NCI-H2196 treated with DMSO at 0.1 percent for 48 hours (cell line): ENCODE data around the gene TTC38.

Source experiments
- DNase-seq: peaks from one replicate; lab custom pipeline; 2025; ENCODE audit not compliant: unreplicated experiment; lab: John Stamatoyannopoulos, UW

Gene TTC38

DNA sequence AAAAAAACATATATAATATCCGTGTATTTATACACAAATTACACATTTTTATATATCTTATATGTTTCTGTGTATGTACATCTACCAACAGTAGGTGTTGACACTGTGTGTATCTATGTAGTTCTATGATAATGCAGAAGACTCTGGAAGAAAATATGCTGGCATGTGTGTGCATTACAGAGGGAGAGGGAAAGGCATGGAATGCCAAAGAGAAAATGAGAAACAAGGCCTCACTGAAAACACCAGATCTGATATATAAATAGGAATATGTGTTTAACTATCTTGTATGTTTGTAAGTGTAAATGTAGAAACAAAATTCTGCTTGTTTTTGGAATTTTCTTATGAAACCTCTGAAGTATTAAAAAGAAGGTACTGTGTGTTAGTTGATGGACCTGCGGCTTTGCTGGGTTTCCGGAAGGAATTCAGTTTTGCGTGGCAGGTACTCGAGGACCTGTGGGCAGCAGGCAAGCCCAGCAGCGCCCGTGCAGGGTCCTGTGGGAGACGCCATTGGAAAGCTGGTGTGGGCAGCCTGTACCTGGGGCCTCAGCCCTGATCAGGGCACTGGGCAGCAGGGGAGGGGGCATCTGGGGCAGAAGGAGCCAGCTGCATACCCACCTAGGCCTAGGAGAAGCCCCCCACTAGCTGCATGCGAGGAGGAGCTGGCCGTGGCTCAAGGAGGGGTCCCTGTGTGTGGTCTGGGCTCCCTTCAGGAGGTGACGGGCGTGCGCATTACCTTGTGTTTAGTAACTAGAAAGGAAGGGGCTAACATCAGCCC, 60.1 kb downstream of the TTC38 start:
- no peak for DNase-seq

DNA sequence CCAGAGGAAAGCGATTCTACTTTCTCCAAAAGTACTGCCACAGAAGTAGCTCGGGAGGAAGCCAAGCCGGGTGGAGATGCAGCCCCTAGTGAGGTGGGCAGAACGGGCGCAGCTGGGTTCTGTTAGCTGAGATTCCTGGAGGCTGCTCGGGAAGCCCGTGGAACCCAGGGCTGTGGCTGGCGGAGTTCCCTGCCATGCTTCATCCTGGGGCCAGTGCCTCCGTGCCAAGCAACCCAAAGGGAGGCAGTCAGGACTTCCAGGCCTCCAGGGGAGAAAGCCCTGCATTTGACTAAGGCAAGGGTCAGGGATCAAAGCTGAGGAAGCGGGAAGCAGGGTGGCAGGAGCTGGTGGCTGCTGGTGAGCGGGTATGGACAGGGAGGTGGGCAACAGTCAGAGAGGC, 61.0 kb downstream of the TTC38 start:
- DNase-seq, result no peak

DNA sequence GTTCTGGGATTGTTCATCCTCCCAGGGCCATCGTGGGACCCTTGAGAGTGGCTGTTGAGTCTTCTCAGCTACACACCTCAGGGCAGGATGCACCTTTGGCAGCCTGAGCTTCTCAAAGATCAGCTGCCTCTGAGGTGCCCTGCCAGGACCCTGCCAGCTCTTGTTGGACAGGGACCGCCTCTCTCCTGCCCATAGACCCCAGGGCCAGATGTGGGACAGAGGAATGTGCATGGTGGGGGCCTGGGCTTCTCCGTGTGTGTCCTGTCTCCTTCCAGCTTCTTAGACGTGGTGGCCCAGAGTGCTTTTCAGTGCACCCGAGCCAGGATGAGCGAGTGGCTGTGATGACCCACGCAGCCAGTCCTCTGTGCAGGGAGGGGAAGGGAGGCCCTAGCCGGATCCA, 61.8 kb downstream of the TTC38 start:
- DNase-seq, result no peak

- DNase-seq, result no peak
Observed at GRCh38 chr22:46330426-46330825, 62.6 kb downstream of the TTC38 start.

DNA sequence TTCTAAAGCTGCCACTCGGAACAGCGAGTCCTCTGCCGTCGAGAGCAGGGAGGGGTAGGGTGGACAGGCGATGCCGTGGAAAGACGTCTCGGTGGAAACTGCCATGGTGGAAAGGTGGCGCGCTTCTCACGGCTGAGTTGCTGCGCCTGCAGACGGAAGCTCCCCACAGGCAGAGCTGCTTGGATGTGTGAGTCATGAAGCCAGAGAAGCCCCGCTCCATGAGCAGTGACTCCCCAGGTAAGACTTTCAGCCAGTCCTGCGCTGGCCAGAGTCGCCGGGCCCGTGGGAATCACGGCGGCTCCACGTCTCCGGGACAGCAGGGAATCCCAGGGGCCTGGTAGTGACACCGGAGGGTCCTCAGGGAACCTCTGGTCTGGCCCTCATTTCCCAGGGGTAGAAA, 63.7 kb downstream of the TTC38 start:
- DNase-seq, result no peak

DNA sequence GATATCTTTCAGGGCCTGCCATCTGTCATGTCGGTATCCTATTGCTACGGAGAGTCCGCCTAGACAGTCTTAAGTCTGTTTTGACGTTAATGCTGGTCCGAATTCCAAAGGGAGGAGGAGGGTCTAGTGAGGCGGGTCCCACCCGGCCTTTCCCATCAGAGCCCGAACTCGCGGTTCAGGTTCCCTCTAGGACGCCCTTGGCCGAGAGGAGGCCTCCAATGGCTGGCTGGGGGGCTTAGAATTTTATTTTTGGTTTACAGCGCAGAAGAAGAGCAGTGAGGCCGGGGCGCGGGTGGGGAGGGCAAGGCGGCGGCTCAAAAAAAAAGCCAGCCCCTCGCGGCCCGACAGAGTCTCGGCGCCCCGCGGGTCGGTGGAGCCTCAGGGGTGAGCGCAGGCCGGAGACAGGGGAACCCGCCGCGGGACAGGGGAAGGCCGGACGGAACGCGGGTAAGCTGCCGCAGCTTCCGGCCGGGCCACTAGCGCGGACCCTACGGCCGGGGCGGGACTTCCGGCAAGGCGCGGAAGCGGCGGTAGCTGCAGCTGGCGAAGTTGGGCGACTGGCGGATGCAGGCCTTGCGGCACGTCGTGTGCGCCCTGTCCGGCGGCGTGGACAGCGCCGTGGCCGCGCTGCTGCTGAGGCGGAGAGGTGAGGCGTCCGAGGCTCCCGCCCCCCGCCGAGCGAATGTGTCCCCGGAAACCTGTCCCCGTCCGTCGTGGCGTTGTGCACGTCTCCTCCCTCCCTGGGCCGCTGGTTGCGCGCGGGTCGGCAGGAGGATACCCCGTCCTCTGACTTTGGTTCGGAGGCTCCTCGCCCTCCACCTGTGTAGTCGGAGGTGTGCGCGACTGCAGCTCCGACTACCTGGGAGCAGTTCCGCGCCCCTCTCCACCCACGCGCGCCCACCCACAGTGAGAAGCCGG, 67.7 kb downstream of the TTC38 start, which contains the start of gene TRMU:
TSS of gene TRMU (plus strand) at position 514 of the 918 bp plus-strand sequence. CDS start at position 565, 51 bp downstream.
- DNase-seq, result peak; percentile 81

DNA sequence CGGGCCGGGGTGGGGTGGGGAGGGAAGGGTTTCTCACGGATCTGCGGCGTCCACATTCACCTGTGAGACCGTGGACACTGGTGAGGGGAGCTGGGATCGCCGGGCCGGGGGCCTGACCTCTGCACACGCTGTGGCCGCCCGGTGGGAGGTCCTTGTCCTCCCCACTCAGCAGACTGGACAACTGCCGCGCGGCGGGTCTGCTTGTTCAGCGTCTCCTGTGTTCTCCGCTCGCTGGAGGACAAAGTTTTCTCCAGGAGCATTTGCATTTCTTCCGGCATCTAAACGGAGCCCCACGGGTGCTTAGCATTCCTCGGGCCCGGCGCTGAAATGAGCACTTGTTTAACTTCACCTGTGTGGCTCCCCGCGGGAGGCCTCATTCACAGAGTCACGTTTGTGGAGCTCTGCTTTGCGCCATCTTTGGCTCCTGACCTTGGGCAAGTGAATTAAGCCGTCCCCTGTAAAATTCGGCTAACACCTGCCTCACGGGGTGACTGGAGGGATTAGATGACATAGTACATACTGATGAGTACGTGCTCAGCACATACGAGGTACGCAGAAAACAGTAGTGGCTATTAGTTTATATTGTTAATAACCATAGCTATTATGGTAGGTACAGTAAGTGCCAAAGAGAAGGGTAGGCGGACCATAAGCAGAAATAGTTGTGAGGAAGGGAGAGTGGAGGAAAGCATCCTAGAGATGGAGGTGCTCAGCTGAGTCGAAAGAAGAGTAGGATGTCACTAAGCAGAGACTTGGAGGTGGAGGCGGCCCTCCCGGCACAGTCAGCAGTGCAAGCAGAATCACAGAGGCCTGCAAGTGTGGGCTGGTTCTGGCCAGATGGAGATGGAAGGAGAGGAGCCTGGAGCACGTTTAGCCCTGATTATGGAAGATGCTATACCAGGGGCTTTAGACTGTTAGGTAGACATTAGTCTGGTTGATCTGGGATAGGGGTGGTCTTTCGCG, 68.6 kb downstream of the TTC38 start:
- DNase-seq, result no peak

DNA sequence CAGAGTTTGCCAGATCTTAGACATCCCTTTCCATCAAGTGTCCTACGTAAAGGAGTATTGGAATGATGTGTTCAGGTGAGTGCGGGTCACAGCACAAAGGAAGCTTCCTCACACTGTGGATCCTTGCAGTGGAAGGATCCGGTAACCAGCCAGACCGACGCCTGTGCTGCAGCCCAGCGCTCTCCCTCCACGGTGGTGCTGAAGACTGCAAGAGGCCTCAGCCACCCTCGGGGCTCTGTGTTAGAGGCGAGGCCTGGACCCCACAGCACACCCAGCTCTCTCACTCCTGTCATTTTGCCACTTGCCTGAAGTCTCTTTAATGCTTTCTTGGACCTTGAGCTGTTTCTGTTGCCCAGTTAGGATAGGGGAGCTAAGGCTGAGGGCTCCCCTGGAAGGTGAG, 70.1 kb downstream of the TTC38 start:
- DNase-seq, result no peak

DNA sequence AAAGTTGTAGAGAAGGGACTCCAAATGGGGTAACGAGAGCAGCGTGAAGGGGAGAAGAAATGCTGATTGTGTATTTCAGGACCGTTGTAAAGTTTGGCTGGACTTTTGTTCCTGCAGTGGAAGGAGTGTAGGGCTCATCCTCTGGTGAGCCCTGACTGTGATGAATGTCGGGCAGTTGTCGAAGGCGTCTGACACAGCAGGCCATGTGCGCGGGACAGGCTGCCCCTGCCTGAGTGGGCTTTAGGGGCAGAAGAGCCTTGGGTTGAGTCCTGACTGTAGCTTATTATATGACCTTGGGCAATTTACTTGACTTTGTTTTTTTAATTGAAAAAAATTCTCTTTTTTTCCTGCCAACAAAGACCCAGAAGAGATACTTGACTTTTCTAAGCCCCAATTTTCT, 70.8 kb downstream of the TTC38 start:
- DNase-seq, result no peak

DNA sequence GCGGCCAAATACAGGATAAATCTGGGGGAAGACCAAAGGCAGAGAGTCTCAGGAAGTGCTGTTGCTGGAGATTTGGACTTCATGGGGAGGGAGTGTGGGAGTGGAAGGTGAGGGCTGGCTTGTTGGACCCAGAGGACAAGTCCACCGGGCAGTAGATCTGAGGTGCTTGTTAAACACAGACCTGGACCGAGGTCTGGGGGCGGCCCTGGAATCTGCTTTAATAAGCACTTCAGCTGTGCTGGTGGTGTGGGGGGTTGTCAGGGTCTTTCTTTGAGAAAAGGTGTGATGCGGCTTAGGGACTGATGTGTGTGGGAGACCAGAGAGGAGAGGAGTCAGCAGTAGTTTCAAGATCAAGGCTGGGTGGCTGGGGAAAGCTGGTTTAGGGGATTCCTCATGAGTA, 72.1 kb downstream of the TTC38 start:
- DNase-seq, result no peak

DNA sequence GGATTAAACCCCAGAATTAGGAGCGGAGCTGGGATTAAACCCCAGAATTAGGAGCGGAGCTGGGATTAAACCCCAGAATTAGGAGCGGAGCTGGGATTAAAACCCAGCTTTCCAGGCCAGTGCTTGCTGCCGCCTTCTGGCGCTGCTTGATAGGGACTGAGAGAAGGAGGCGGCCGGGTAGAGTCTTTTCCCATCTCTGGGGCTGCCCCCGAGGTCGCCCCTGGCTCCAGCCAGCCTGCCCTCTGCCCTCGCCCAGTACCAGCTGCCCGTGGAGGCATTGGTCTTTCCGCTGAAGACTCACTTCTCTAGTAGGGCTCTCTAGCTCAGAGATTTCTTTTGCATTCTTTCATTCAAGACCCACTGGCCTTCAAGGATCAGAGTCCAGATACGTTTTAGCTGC, 72.9 kb downstream of the TTC38 start:
- no peak for DNase-seq
